SK-N-MC (cell line): Measurements from ENCODE around the gene SCYL1.
A peak's percentile ranks its signal among the peaks of the same experiment; 100 is the strongest.

Experiments used
- DNase-seq: peaks from one replicate; pipeline ENCODE4 v3.0.0-alpha.2; 2011; ENCODE audit warnings: low read depth, low spot score
- H3K27ac ChIP-seq: fragments of 200-600 bp; sonication (generic); 2 replicates; pipeline ENCODE4 v1.5.1; 2016; ENCODE audit warnings: mixed run types
- H3K36me3 ChIP-seq: fragments of 200-600 bp; sonication (generic); 2 replicates; pipeline ENCODE4 v1.6.1; 2017; ENCODE audit warnings: antibody characterized with exemption, low read length, mixed read lengths; ENCODE audit not compliant: insufficient read depth
- H3K4me3 ChIP-seq: fragments of 200-600 bp; sonication (generic); 2 replicates; pipeline ENCODE4 v1.5.1; 2016
- H3K9ac ChIP-seq: fragments of 200-600 bp; sonication (generic); 2 replicates; pipeline ENCODE4 v1.8.0; 2017; ENCODE audit warnings: mixed run types, mixed read lengths; ENCODE audit not compliant: insufficient read length
- H3K9me3 ChIP-seq: fragments of 200-600 bp; sonication (generic); 2 replicates; pipeline ENCODE4 v1.6.1; 2017; ENCODE audit warnings: low read depth, mild to moderate bottlenecking, antibody characterized with exemption, low read length, moderate library complexity, mixed read lengths
- EZH2 ChIP-seq: fragments of 200-600 bp; sonication (generic); IDR thresholded peaks from one replicate; pipeline ENCODE4 v1.6.1; 2017; ENCODE audit warnings: antibody characterized with exemption
- FOXP2 ChIP-seq: optimal IDR thresholded peaks from 2 replicates; pipeline ENCODE3; 2011; ENCODE audit warnings: mild to moderate bottlenecking, moderate library complexity; ENCODE audit not compliant: insufficient read depth; ENCODE audit errors: extremely low read length, control extremely low read depth
- POLR2AphosphoS5 ChIP-seq: IDR thresholded peaks from 2 replicates; pipeline ENCODE4 v1.6.1; 2012; ENCODE audit warnings: mild to moderate bottlenecking, low read depth, low read length, borderline replicate concordance

SCYL1 gene

GRCh38 chr11:65574811-65575567, 50.1 kb downstream of the SCYL1 start:
- H3K9me3 ChIP-seq = no peaks in the 10 kb centered on the region
- peak overlapping the region; percentile 50; the same call in 1 of the 2 replicates for H3K27ac ChIP-seq
- peak; percentile 15; the same call in 1 of the 2 replicates for TF ChIP-seq POLR2AphosphoS5
- TF ChIP-seq FOXP2 = no peak
- no peak for TF ChIP-seq EZH2
- H3K36me3 ChIP-seq = no peaks in the 10 kb centered on the region
- no peak overlapping the region for H3K9ac ChIP-seq
- peak overlapping the region; percentile 98 for H3K4me3 ChIP-seq
- no peak for DNase-seq

GRCh38 chr11:65575568-65576231, 50.8 kb downstream of the SCYL1 start, which contains the start of gene EHBP1L1:
TSS of gene EHBP1L1 (plus strand) at chr11:65576053. CDS start at chr11:65576303, 250 bp downstream.
- Histone ChIP-seq H3K9ac (peak within 1 kb of the TSS; percentile 82), H3K9me3 (no peaks in the 10 kb centered on the region), H3K27ac (peak within 1 kb of the TSS; percentile 50; the same call in 1 of the 2 replicates), H3K36me3 (no peaks in the 10 kb centered on the region), H3K4me3 (peak within 1 kb of the TSS; percentile 98)
- DNase-seq = no peak
- TF ChIP-seq POLR2AphosphoS5 (peak; percentile 44; the same call in 1 of the 2 replicates), EZH2 (no peak), FOXP2 (no peak)

GRCh38 chr11:65576232-65576866, 51.5 kb downstream of the SCYL1 start:
- H3K27ac ChIP-seq = no peak overlapping the region

GRCh38 chr11:65576867-65577755, 52.2 kb downstream of the SCYL1 start:
- DNase-seq = no peak

More at GRCh38 chr11:65576232-65576866, 51.5 kb downstream of the SCYL1 start:
- no peak for TF ChIP-seq FOXP2
- no peak for TF ChIP-seq EZH2
- TF ChIP-seq POLR2AphosphoS5 = no peak
- Histone ChIP-seq H3K9me3 (no peaks in the 10 kb centered on the region), H3K9ac (peak overlapping the region; percentile 82), H3K36me3 (no peaks in the 10 kb centered on the region), H3K4me3 (peak overlapping the region; percentile 98)
- no peak for DNase-seq

GRCh38 chr11:65577756-65578109, 52.9 kb downstream of the SCYL1 start:
- Histone ChIP-seq H3K27ac (no peak overlapping the region), H3K9me3 (no peaks in the 10 kb centered on the region), H3K36me3 (no peaks in the 10 kb centered on the region), H3K9ac (no peak overlapping the region), H3K4me3 (no peak overlapping the region)
- DNase-seq = no peak
- TF ChIP-seq FOXP2 (no peak), POLR2AphosphoS5 (no peak), EZH2 (no peak)

More at GRCh38 chr11:65576867-65577755, 52.2 kb downstream of the SCYL1 start:
- peak overlapping the region; percentile 82 for H3K9ac ChIP-seq
- TF ChIP-seq POLR2AphosphoS5 (no peak), FOXP2 (no peak), EZH2 (no peak)
- H3K4me3 ChIP-seq = peak overlapping the region; percentile 98
- no peaks in the 10 kb centered on the region for H3K9me3 ChIP-seq
- H3K36me3 ChIP-seq = no peaks in the 10 kb centered on the region
- no peak overlapping the region for H3K27ac ChIP-seq

GRCh38 chr11:65578134-65578533, 53.3 kb downstream of the SCYL1 start:
- Histone ChIP-seq H3K36me3 (no peaks in the 10 kb centered on the region), H3K27ac (no peak overlapping the region), H3K9ac (no peak overlapping the region), H3K4me3 (no peak overlapping the region), H3K9me3 (no peaks in the 10 kb centered on the region)
- no peak for DNase-seq
- TF ChIP-seq EZH2 (no peak), FOXP2 (no peak), POLR2AphosphoS5 (no peak)

GRCh38 chr11:65578667-65579066, 53.8 kb downstream of the SCYL1 start:
- Histone ChIP-seq H3K9ac (no peak overlapping the region), H3K9me3 (no peaks in the 10 kb centered on the region), H3K4me3 (no peak overlapping the region), H3K36me3 (no peaks in the 10 kb centered on the region), H3K27ac (no peak overlapping the region)
- no peak for TF ChIP-seq POLR2AphosphoS5
- DNase-seq = no peak
